Adrenal gland (tissue), 5 donors: ENCODE data around the gene BRSK2.

Source experiments
- CTCF ChIP-seq, 6 experiments: fragments of 450-650 bp in 4 of 6; fragments of 200-600 bp in 2 of 6; sonication (generic) in 1 of 6; IDR thresholded peaks; 1 replicate in 5 of 6; 2 replicates in 1 of 6; pipeline versions ENCODE4 v1.5.1 to v1.8.0; 2016 to 2021; ENCODE audit warnings: antibody characterized with exemption in 6 of 6, mild to moderate bottlenecking in 2 of 6, moderate library complexity in 1 of 6
- POLR2A ChIP-seq, 2 donors: fragments of 450-650 bp; IDR thresholded peaks; one replicate each; pipeline ENCODE4 v1.6.1; 2017; ENCODE audit warnings: antibody characterized with exemption in 2 of 2, mild to moderate bottlenecking in 2 of 2, moderate library complexity in 1 of 2
- donor health status: DM: no; HTN: no; CAD: no.

- TF ChIP-seq CTCF (IDR thresholded peaks at IDR 0.05): no peak
- TF ChIP-seq POLR2A (IDR thresholded peaks at IDR 0.05): no peak
Observed at GRCh38 chr11:1367721-1368120, 22.0 kb upstream of the BRSK2 start.
